GM21390 (cell line): ENCODE results near the gene SCN1B.
"Not testable (repeated sequence)": the region's sequence is repeated elsewhere in the genome, so short reads cannot be mapped to it uniquely, and the experiment has no call there.

ENCODE experiments used
- ATAC-seq: cut with Tn5 transposase; IDR thresholded peaks from one replicate; pipeline ENCODE4 v1.9.1; 2021; ENCODE audit not compliant: unreplicated experiment

The SCN1B gene

GRCh38 chr19:35000647-35001501 is 29.4 kb upstream of the SCN1B start:
- ATAC-seq, result no peak

- ATAC-seq, result no peak
Observed at GRCh38 chr19:35002037-35002535, 28.2 kb upstream of the SCN1B start.

GRCh38 chr19:35004517-35005255 is 25.6 kb upstream of the SCN1B start:
- no peak for ATAC-seq

GRCh38 chr19:35005256-35005977 is 24.9 kb upstream of the SCN1B start:
- ATAC-seq, result no peak

- not testable (repeated sequence) for ATAC-seq
Observed at GRCh38 chr19:35006007-35006341, 24.3 kb upstream of the SCN1B start.

GRCh38 chr19:35006342-35006998 is 23.8 kb upstream of the SCN1B start:
- ATAC-seq, result no peak

- no peak for ATAC-seq
Observed at GRCh38 chr19:35006999-35007365, 23.3 kb upstream of the SCN1B start.

GRCh38 chr19:35007427-35007826 is 22.8 kb upstream of the SCN1B start:
- not testable (repeated sequence) for ATAC-seq

GRCh38 chr19:35008891-35009341 is 21.4 kb upstream of the SCN1B start:
- ATAC-seq, result no peak

- ATAC-seq, result no peak
Observed at GRCh38 chr19:35009424-35010415, 20.6 kb upstream of the SCN1B start.

GRCh38 chr19:35011091-35011689 is 19.1 kb upstream of the SCN1B start:
- ATAC-seq, result no peak

- ATAC-seq, result no peak
Observed at GRCh38 chr19:35011737-35012682, 18.3 kb upstream of the SCN1B start.

- no peak for ATAC-seq
Observed at GRCh38 chr19:35013041-35013819, 17.0 kb upstream of the SCN1B start.

- ATAC-seq, result no peak
Observed at GRCh38 chr19:35013820-35014754, 16.2 kb upstream of the SCN1B start.

- not testable (repeated sequence) for ATAC-seq
Observed at GRCh38 chr19:35014774-35015173, 15.5 kb upstream of the SCN1B start.

GRCh38 chr19:35015270-35015953 is 14.9 kb upstream of the SCN1B start:
- ATAC-seq, result no peak
